GM19372 (cell line): ENCODE measurements around the gene CNBP.
A peak's percentile ranks its signal among the peaks of the same experiment; 100 is the strongest.
"Not testable (repeated sequence)": the region's sequence is repeated elsewhere in the genome, so short reads cannot be mapped to it uniquely, and the experiment has no call there.

Source experiments
- ATAC-seq: cut with Tn5 transposase; IDR thresholded peaks from one replicate; pipeline ENCODE4 v1.9.1; 2021; ENCODE audit warnings: mild to moderate bottlenecking, low read depth, moderate library complexity; ENCODE audit not compliant: unreplicated experiment

Gene CNBP

DNA sequence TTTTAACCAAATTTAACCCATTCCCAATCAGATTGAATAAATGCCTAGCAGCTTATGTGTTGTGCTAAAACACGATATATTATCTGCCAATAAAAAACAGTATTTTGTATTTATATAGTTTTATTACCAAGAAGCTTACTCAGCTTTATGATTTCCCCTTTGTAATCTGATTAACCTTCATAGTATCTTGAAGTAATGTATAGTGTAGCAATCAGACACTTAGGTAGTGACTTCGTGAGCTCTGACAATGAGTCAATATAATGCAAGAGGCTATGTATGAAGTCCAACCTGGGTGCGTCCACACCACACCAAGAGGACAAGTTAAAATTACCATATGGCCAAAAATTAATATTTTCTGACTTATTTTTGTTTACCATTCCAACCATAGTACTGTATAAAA, 2.1 kb upstream of the CNBP start:
- ATAC-seq, result no peak

DNA sequence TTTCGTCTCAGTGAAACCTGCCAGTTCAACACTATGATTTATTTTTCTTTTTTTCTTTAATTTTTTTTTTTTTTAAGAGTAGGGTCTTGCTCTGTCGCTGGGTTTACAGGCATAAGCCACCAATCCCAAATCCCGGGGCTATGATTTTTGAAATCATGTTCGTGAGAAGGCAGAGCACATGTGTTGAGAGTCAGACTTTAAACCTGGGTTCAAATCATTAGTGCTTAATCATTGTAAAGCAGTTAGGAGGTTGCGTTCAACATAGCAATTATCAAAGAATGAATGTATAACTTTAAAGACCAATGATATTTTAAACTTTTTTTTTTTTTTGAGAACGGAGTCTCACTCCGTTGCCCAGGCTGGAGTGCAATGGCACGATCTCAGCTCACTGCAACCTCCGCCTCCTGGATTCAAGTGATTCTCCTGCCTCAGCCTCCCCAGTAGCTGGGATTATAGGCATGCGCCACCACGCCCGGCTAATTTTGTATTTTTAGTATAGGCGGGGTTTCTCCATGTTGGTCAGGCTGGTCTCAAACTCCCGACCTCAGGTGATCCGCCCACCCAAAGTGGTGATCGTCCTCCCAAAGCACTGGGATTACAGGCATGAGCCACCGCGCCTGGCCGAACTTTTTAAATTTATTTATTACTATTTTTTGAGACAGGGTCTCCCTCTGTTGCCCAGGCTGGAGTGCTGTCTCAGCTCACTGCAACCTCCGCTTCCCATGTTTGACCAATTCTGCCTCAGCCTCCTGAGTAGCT, 1.3 kb upstream of the CNBP start:
- not testable (repeated sequence) for ATAC-seq

DNA sequence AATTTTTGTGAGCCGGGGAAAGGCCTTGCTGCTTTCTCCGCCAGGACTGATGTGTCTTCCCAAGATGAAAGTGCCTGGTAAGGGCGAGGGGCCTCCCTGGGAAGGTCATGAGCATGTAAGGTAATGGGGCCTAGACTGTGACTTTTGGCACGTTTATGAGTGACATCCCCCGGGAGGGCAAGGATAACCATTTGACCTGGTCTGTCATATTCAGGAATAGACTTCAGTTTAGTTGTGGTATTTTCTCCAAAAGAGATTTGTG, 631 bp upstream of the CNBP start:
- no peak for ATAC-seq

DNA sequence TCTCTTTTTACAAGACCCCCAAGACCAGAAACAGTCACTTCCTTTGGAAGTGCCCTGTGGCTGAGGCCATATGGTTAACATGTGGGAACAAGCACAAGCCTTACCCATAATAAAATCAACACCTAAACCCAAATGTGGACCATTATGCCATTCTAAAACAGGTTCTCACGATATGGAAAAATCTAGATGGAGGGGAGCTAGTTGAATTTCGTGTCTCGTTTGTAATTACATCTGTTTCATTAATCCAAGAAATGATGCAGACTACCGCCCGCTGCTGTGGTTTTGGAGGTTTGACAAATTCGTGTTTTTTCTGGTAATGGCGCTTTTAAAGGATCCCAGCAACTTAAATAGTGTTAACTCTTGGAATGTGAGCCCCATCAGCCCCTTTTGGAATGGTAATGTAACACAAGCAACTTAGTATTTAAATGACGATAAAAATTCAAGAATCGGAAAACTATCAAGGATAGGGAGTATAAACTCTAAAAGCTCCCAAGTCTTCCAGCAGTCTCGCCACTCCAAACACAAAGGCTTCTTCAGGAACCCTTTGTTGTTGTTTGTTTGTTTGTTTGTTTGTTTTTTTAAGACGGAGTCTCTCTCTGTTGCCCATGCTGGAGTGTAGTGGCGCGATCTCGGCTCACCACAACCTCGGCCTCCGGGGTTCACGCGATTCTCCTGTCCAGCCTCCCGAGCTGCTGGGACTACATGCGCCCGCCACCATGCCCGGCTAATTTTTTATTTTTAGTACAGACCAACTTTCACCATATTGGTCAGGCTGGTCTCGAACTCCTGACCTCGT, 1.1 kb downstream of the CNBP start:
- no peak for ATAC-seq

DNA sequence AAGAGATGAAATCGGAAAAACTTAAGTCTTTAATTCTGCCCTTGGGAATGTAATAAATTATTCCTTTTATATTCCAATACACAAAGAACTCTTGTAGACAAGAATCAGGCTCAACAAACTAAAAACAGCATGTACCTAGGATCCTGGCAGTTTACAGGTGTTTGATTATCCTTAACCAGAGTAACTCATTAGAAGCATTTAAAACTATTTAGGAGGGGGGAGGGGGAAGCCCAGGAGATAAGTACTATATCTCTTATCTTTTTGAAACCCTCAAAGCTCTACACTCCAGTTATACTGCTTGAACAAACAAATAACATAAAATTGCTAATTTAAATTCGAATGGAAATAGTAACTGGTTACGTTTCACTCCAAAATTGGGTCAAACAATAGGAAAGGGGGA, 1.9 kb downstream of the CNBP start:
- no peak for ATAC-seq

DNA sequence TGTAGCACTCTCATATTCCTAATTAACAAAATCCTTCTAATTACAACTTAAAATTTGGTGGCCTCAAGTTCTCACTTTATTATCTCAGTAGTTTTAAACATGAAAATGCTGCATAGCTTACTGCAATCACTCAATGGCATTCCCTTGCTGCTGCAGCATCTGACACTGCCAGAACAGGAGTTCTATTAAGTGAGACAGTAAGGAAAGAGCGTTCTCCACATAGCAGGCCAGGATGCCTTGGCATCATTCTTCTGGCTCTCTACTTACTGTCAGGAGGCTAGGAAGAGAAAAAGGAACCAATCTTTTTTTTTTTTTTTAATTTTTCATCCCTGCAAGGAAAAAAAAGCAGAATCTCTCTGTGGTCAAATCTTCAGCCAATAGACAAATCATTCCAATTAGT, 3.2 kb downstream of the CNBP start:
- no peak for ATAC-seq

DNA sequence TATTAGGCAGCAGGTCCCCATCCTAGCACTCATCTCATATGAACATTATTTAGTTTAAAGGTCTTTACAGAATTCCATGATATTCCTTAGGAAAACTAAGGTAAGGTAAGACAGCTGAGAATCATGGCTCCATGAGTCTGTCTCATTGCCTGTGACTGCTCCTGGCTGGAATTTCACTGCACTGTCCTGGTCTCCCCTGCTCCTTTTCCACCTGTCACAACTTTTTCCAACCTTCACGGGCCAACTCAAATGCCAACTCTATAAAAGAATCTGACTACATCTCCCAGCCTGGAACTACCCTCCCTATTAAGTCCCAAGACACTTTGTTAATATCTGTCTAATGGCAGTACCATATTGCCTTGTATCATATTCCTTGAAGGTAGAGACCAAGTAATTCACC, 7.6 kb downstream of the CNBP start:
- ATAC-seq, result no peak

DNA sequence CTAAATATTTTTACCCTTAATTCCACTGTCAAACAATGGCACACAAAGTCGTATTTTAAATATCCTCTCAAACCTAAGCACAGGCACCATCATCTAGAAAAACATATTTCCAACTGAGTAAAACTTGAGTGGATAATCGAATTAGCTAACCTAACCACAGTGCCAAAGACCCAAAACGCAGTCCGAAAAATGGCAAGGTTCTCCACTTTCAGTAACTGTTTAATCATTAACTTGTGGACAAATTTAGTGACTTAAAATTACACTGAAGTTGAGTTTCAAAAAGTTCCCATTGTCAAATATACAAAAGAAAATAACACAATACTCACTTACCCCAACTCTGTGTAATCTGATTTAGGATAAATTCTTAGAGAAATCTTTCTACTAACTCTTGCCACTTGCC, 10.0 kb downstream of the CNBP start:
- ATAC-seq, result no peak

DNA sequence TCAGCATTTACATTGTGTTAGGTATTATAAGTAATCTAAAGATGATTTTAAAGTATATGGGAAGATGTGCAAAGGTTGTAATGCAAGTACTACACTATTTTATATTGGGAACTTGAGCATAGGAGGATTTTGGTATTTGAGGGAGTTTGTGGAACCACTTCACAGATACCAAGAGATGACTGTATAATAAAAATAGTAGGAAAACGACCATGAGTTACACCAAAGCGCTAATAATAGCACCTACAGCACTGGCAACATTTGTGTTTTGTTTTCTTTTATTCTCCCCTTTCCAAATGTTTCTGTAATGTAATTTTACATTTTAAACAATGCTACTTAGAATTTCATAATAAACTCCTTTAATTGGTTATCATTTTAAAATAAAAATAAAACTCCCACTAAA, 10.5 kb downstream of the CNBP start:
- no peak for ATAC-seq

DNA sequence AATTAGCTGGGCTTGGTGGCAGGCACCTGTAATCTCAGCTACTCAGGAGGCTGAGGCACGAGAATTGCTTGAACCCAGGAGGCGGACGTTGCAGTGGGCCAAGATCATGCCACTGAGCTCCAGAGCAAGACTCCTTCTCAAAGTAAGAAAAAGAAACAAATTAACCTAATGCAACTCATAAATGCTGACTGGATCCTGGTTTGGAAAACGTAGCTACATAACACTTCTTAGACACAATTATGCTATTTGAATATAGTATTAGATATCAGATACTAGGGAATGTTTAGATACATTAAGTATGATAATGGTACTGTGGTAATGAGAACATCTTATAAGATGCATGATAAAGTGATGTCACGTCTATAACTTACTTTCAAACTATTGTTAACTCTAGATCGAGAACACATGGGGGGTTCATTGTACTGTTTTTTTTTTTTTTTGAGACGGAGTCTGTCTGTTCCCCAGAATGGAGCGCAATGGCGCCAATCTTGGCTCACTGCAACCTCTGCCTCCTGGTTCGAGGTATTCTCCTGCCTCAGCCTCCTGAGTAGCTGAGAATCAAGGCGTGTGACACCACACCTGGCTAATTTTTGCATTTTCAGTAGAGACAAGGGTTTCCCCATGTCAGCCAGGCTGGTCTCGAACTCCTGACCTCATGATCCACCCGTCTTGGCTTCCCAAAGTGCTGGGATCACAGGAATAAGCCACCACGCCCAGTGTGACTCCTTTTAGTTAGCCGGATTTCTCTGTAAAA, 16.9 kb downstream of the CNBP start:
- no peak for ATAC-seq

DNA sequence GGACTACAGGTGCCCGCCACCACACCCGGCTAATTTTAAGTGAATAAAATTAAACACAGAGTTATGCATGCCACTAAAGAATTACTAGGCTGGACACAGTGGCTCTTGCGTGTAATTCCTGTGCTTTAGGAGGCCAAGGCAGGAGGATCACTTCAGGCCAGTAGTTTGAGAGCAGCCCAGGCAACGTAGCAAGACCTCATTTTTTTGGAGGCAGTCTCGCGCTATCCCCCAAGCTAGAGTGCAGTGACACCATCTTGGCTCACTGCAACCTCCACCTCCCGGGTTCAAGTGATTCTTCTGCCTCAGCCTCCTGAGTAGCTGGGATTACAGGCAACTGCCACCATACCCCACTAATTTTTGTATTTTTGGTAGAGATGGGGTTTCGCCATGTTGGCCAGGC, 18.1 kb downstream of the CNBP start:
- ATAC-seq, result not testable (repeated sequence)

DNA sequence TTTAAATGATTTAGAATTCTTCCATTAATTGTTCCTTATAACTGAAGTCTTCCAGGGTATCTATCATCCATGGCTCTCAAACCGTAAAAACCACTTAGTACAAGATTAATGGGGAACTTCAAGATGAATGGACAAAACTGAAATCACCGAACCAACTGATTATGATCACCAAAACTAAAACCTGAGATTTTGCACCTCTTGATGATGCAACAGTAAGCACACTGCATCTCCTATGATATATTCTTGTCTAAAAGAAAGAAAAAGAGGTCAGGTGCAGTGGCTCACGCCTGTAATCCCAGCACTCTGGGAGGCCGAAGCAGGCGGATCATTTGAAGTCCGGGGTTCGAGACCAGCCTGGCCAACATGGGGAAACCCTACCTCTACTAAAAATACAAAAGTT, 19.2 kb downstream of the CNBP start:
- ATAC-seq, result no peak

DNA sequence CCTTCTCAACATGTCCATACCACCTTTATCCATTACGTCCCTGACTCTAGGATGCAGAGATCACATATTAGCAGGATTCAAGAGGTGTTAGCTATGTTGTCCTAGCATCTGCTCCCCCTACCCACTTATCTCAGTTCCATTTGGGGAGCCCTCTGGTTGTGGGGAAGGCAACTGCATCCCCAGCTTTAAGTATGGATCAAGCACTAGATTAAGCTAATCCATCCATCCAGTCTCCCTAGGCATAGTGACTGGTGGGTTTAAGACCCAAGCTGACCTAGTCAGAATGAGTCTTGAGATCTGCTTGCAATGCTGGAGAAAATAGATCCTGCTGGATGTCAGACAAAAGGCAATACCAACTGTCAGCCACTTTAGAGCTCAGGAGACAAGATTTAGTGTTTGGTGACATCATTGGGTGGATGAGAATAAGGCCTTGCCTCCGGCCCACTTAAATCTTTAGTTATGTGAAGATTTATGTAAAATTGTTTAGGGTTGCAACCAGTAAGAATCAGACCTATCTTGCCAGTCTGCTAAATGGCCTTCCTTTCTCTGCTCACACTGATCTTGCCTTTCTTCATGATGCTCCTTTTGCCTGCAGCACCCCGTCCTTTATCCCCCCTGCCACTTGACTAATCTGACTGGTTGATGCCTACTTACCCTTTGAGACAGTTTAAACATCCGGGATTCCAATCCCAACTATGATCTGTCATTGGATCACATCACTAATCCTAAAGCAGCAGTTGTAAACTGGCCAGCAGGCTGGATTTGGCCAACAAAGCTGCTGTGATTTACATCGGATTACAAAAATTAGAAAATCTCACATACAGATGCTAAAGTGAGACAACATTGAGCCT, 20.7 kb downstream of the CNBP start:
- ATAC-seq, result no peak

DNA sequence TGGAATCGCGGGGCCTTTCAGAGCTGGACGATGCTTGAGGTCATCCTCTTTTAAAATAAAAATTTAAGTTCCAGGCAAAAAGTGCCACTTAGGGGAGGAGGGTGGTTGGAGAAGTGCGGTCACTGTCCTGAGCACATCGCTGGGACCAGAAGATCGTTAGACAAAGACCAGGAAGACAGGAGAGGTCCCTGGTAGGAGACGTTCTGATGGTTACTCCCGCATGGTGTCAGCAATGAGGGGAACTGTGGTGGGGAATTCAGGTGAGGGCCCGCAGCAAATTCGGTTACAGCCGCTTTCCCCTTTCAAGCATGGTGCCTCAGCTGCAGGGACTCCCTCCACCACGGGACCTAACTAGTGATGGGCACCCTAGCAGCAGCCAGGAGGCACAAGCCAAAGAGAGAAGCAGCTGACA, 21.8 kb downstream of the CNBP start:
- peak; percentile 1 for ATAC-seq

DNA sequence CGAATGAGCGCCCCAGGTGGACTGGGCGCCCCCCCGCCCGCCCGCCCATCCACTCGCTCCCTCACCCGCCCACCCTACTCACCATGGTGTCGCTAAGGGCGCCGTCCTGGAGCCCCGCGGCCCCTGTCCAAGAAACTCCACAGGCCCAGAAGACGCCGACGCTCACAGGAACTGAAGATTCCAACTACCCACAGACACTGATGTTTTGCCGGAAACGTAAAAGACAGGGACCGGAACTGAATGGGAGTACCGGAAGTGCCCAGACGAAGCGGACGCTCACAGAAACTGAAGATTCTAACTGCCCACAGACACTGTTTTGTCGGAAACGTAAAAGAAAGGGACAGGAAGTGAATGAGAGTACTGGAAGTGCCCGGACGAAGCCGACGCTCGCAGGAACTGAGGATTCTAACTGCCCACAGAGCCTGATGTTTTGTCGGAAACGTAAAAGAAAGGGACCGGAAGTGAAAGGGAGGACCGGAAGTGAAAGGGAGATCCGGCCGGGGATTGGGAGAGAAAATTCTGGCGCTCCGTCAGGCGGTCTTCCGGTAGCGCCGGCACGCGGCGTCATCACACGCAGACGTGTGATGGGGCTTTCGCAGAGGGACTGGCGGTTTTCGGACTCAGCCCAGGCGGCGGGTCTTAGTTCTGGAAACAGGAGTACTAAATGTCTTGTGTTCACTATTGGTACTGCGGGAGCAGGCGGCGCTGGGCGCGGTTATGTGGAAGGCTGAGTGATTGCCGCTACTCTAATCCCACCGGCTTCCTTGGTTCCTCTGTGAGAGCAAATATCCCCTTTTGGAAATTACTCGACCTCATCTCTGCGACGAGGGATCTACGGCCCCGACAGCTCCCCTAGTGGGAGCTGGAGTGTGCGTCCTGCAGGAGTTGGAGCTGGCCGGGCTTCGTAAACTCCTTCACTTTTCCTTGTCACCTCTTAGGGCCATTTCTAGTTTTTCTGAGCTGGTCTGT, 22.5 kb downstream of the CNBP start, which contains the start of gene ISY1:
ISY1 (minus strand) TSS at position 173 of the 969 bp plus-strand sequence; CDS start at position 85, 88 bp downstream.
- peak; percentile 81 for ATAC-seq

DNA sequence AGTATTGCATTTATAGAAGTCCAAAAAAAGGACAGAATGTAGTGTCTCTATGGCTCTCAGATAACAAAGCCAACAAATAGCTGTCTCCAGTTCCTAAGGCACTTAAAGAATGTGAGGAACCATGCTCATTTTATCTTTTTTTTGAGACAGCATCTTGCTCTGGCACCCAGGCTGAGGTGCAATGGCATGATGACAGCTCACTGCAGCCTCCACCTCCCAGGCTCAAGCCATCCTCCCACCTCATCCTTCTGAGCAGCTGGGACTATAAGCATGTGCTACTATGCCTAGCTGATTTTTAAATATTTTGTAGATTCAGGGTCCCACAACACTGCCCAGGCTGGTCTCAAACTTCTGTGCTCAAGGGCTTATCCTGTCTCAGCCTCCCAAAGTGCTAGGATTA, 38.9 kb downstream of the CNBP start:
- ATAC-seq, result no peak

DNA sequence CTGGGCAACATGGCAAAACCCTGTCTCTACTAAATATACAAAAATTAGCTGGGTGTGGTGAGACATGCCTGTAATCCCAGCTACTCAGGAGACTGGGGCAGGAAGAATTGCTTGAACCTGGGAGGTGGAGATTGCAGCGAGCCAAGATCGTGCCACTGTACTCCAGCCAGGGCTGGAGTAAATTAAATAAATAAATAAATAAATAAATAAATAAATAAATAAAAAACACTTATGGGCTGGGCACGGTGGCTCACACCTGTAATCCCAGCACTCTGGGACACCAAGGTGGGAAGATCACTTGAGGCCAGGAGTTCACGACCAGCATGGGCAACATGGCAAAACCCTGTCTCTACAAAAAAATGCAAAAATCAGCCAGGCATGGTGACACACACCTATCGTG, 42.7 kb downstream of the CNBP start:
- ATAC-seq, result not testable (repeated sequence)

DNA sequence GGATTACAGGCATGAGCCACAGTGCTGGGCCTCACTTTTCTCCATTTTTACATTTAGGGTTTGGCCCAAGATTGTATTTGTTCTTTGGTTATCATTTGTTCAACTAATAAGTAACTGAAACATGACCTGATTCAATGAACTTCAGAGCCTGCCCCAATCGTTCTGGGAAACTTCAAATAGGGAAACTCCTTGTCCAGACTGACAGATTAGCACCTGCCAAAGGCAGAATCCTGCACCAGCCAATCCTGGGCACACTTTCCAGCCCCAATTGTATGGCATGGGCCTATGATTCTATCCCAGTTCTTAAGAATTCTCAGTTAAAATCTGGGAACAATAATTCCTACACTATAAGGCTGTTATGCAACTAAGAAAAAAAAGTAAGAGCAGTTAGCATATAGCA, 43.8 kb downstream of the CNBP start:
- no peak for ATAC-seq

DNA sequence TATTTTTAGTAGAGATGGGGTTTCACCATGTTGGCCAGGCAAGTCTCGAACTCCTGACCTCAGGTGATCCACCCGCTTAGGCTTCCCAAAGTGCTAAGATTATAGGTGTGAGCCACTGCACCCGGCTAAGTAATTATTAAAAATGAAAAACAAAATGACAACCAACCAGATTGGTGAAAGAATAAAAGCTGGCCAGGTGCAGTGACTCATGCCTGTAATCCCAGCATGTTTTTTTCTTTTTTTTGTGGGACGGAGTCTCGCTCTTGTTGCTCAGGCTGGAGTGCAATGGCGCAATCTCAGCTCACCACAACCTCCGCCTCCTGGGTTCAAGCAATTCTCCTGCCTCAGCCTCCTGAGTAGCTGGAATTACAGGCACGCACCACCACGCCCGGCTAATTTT, 47.4 kb downstream of the CNBP start:
- not testable (repeated sequence) for ATAC-seq
